GM19324 (cell line): Measurements from ENCODE around the gene AAMP.
"Not testable (repeated sequence)": the region's sequence is repeated elsewhere in the genome, so short reads cannot be mapped to it uniquely, and the experiment has no call there.

ENCODE experiments used
- ATAC-seq: cut with Tn5 transposase; IDR thresholded peaks from one replicate; pipeline ENCODE4 v1.9.1; 2021; ENCODE audit warnings: mild to moderate bottlenecking, moderate library complexity; ENCODE audit not compliant: unreplicated experiment, low FRiP score

The AAMP gene

GRCh38 chr2:218276986-218277755, 7.2 kb upstream of the AAMP start:
- no peak for ATAC-seq

- ATAC-seq: no peak
These were observed 5.6 kb upstream of the AAMP start for GRCh38 chr2:218275371-218276072.

- no peak for ATAC-seq
These were observed 4.6 kb upstream of the AAMP start for GRCh38 chr2:218274586-218274985.

- no peak for ATAC-seq
These were observed 3.9 kb upstream of the AAMP start for GRCh38 chr2:218273908-218274249.

GRCh38 chr2:218273214-218273907, 3.4 kb upstream of the AAMP start:
- not testable (repeated sequence) for ATAC-seq

GRCh38 chr2:218272531-218273212, 2.7 kb upstream of the AAMP start:
- peak; percentile 17 for ATAC-seq

- no peak for ATAC-seq
These were observed 2.1 kb upstream of the AAMP start for GRCh38 chr2:218271865-218272530.

- ATAC-seq: no peak
These were observed 1.5 kb upstream of the AAMP start for GRCh38 chr2:218271487-218271797.

GRCh38 chr2:218270721-218271486, 967 bp upstream of the AAMP start:
- no peak for ATAC-seq

GRCh38 chr2:218267259-218267658, 2.7 kb downstream of the AAMP start:
- no peak for ATAC-seq

- ATAC-seq: no peak
These were observed 3.5 kb downstream of the AAMP start for GRCh38 chr2:218266316-218266979.

- no peak for ATAC-seq
These were observed 4.3 kb downstream of the AAMP start for GRCh38 chr2:218265626-218266025.

- ATAC-seq: no peak
These were observed 5.0 kb downstream of the AAMP start for GRCh38 chr2:218264773-218265561.

- ATAC-seq: no peak
These were observed 5.9 kb downstream of the AAMP start for GRCh38 chr2:218263817-218264641.

GRCh38 chr2:218262631-218263586, 7.0 kb downstream of the AAMP start:
- no peak for ATAC-seq

GRCh38 chr2:218262237-218262600, 7.7 kb downstream of the AAMP start:
- ATAC-seq: no peak
